DOHH2 (cell line): ENCODE data around the gene KRT37.

Source experiments
- H3F3A ChIP-seq: fragments of 200-600 bp; sonication (generic), shearing (Covaris generic); 2 replicates; pipeline ENCODE4 v1.6.0; 2016; ENCODE audit warnings: antibody characterized with exemption, mild to moderate bottlenecking; ENCODE audit not compliant: control insufficient read depth, insufficient read depth
- H3K27ac ChIP-seq: fragments of 200-600 bp; sonication (generic); 2 replicates; pipeline ENCODE4 v1.5.1; 2014; ENCODE audit warnings: low read depth, mild to moderate bottlenecking, low read length, moderate library complexity
- H3K27me3 ChIP-seq: fragments of 200-600 bp; sonication (generic); 2 replicates; pipeline ENCODE4 v1.6.1; 2014; ENCODE audit warnings: mild to moderate bottlenecking, low read length, mixed read lengths; ENCODE audit not compliant: control insufficient read depth
- H3K36me3 ChIP-seq: fragments of 200-600 bp; sonication (generic); 2 replicates; pipeline ENCODE4 v1.6.1; 2014; ENCODE audit warnings: mild to moderate bottlenecking, low read length, moderate library complexity, mixed read lengths; ENCODE audit not compliant: control insufficient read depth
- H3K4me1 ChIP-seq: fragments of 200-600 bp; sonication (generic); 2 replicates; pipeline ENCODE4 v1.6.1; 2014; ENCODE audit warnings: mild to moderate bottlenecking, low read length, mixed read lengths; ENCODE audit not compliant: control insufficient read depth
- H3K4me2 ChIP-seq: fragments of 200-600 bp; sonication (generic); 2 replicates; pipeline ENCODE4 v1.6.0; 2014; ENCODE audit warnings: mild to moderate bottlenecking, low read length, moderate library complexity
- H3K4me3 ChIP-seq: fragments of 200-600 bp; sonication (generic); 2 replicates; pipeline ENCODE4 v1.5.1; 2014; ENCODE audit warnings: mild to moderate bottlenecking, low read length, mixed read lengths
- H3K79me2 ChIP-seq: fragments of 200-600 bp; sonication (generic); 2 replicates; pipeline ENCODE4 v1.6.1; 2014; ENCODE audit warnings: mild to moderate bottlenecking, low read length, mixed read lengths; ENCODE audit not compliant: control insufficient read depth
- H3K9me2 ChIP-seq: fragments of 200-600 bp; sonication (generic); replicated peaks from 2 replicates; pipeline ENCODE4 v1.6.1; 2014; ENCODE audit warnings: mild to moderate bottlenecking, low read length, mixed read lengths; ENCODE audit not compliant: control insufficient read depth
- H3K9me3 ChIP-seq: fragments of 200-600 bp; sonication (generic); 2 replicates; pipeline ENCODE4 v1.6.1; 2014; ENCODE audit warnings: antibody characterized with exemption, low read length, mixed read lengths; ENCODE audit not compliant: control insufficient read depth, insufficient read depth
- H4K20me1 ChIP-seq: fragments of 200-600 bp; sonication (generic); 2 replicates; pipeline ENCODE4 v1.6.0; 2014; ENCODE audit warnings: low read depth, mild to moderate bottlenecking, antibody characterized with exemption, low read length, moderate library complexity; ENCODE audit not compliant: control insufficient read depth, insufficient read depth
- EZH2phosphoT487 ChIP-seq: fragments of 200-600 bp; sonication (generic); IDR thresholded peaks from 2 replicates; pipeline ENCODE4 v1.6.1; 2017; ENCODE audit warnings: borderline replicate concordance, mild to moderate bottlenecking, antibody characterized with exemption, low read length, moderate library complexity, mixed read lengths
- TF ChIP-seq, protein P1 (sequence below): fragments of 200-600 bp; sonication (generic); IDR thresholded peaks from one replicate; pipeline ENCODE4 v1.5.1; 2014; ENCODE audit warnings: antibody characterized with exemption, mild to moderate bottlenecking, low read depth, low read length; ENCODE audit not compliant: poor library complexity, severe bottlenecking

Gene KRT37

DNA sequence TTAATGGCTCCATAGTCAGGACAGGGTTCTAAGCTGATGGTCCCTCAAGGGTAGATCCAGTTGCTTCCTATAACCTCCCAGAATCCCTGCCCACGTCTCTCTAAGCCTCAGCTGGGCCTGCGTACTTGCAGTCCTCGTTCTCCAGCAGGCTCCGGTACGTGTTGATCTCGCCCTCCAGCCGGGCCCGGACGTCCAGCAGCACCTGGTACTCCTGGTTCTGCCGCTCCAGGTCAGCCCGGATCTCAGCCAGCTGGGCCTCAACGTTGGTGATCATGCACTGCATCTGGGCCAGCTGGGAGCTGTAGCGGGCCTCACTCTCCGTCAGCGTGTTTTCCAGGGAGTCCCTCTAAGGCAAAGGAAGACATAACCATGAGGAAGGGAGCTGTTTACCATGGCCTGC lies 38.3 kb upstream of the KRT37 start:
- Histone ChIP-seq H3K27ac (no peak overlapping the region), H3F3A (no peaks in the 10 kb centered on the region), H3K4me3 (no peak overlapping the region), H3K36me3 (no peaks in the 10 kb centered on the region), H3K4me1 (no peaks in the 10 kb centered on the region), H4K20me1 (no peaks in the 10 kb centered on the region), H3K9me3 (no peaks in the 10 kb centered on the region), H3K27me3 (0 out of 2 replicates have a peak, but pooled peaks cover 3% of the 10 kb centered on the region), H3K4me2 (no peak overlapping the region), H3K9me2 (no peaks in the 10 kb centered on the region), H3K79me2 (no peaks in the 10 kb centered on the region)
- TF ChIP-seq, protein P1, sequence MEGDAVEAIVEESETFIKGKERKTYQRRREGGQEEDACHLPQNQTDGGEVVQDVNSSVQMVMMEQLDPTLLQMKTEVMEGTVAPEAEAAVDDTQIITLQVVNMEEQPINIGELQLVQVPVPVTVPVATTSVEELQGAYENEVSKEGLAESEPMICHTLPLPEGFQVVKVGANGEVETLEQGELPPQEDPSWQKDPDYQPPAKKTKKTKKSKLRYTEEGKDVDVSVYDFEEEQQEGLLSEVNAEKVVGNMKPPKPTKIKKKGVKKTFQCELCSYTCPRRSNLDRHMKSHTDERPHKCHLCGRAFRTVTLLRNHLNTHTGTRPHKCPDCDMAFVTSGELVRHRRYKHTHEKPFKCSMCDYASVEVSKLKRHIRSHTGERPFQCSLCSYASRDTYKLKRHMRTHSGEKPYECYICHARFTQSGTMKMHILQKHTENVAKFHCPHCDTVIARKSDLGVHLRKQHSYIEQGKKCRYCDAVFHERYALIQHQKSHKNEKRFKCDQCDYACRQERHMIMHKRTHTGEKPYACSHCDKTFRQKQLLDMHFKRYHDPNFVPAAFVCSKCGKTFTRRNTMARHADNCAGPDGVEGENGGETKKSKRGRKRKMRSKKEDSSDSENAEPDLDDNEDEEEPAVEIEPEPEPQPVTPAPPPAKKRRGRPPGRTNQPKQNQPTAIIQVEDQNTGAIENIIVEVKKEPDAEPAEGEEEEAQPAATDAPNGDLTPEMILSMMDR = no peak
- no peak for TF ChIP-seq EZH2phosphoT487

GRCh38 chr17:41457676-41458075 lies 33.3 kb upstream of the KRT37 start:
- peaks cover 5% of the 10 kb centered on the region; the same call in 1 of the 2 replicates for H3K27me3 ChIP-seq
- no peaks in the 10 kb centered on the region for H4K20me1 ChIP-seq
- TF ChIP-seq, protein P1 = no peak
- no peak for TF ChIP-seq EZH2phosphoT487
- H3K27ac ChIP-seq = no peak overlapping the region
- no peak overlapping the region for H3K4me3 ChIP-seq
- no peaks in the 10 kb centered on the region for H3K4me1 ChIP-seq
- no peaks in the 10 kb centered on the region for H3F3A ChIP-seq
- no peaks in the 10 kb centered on the region for H3K79me2 ChIP-seq
- H3K9me3 ChIP-seq = no peaks in the 10 kb centered on the region
- no peak overlapping the region for H3K4me2 ChIP-seq
- H3K9me2 ChIP-seq = no peaks in the 10 kb centered on the region
- no peaks in the 10 kb centered on the region for H3K36me3 ChIP-seq

DNA sequence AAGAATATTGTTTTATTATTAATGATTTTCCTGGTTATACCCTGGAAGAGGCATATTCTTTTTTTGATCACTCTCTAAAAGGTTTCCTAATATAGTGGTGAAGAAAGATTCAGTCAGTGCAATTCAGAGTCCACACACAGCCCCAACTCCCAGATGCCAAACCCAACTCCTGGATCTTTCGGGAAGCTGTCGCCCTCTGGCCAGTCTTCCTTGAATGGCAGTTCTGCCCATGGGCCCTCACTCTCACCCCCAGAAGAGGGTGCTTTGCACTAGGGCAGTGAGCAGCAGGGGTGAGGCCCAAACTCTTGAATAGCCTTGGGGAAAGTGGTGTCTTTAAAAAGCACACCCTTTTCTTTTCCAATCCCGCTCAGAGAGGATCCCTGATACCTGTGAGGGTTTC lies 31.8 kb upstream of the KRT37 start:
- H3K4me1 ChIP-seq = no peaks in the 10 kb centered on the region
- H3K9me3 ChIP-seq = no peaks in the 10 kb centered on the region
- H4K20me1 ChIP-seq = no peaks in the 10 kb centered on the region
- H3K4me2 ChIP-seq = no peak overlapping the region
- H3K36me3 ChIP-seq = no peaks in the 10 kb centered on the region
- H3F3A ChIP-seq = no peaks in the 10 kb centered on the region
- H3K4me3 ChIP-seq = no peak overlapping the region
- H3K27me3 ChIP-seq = peaks cover 8% of the 10 kb centered on the region
- H3K27ac ChIP-seq = no peak overlapping the region
- TF ChIP-seq, protein P1 = no peak
- TF ChIP-seq EZH2phosphoT487 = no peak
- H3K9me2 ChIP-seq = no peaks in the 10 kb centered on the region
- H3K79me2 ChIP-seq = no peaks in the 10 kb centered on the region

DNA sequence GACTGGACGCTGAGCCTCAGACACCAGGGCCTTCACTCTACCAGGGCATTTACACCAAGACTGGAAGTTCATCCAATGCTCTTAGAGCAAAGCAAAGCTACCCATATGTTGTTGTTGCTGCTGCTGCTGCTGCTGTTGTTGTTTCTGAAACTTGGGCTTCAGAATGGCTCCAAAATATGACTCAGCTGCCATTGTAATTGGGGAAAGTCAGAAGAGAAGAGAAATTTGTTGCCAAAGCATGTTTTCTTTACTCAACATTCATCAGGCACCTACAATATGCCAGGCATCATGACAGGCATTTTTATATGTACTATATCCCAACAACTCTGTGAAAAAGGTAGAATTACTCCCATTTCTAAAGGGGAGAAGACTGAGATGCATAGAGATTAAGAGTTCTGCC lies 30.9 kb upstream of the KRT37 start:
- no peak overlapping the region for H3K27ac ChIP-seq
- no peaks in the 10 kb centered on the region for H3K4me1 ChIP-seq

More for the DNA sequence above, 30.9 kb upstream of the KRT37 start:
- H3K4me2 ChIP-seq = no peak overlapping the region
- no peak overlapping the region for H3K4me3 ChIP-seq
- no peaks in the 10 kb centered on the region for H3F3A ChIP-seq
- H3K9me2 ChIP-seq = no peaks in the 10 kb centered on the region
- no peaks in the 10 kb centered on the region for H3K9me3 ChIP-seq
- no peaks in the 10 kb centered on the region for H3K36me3 ChIP-seq
- no peaks in the 10 kb centered on the region for H3K79me2 ChIP-seq
- H3K27me3 ChIP-seq = peaks cover 8% of the 10 kb centered on the region
- no peak for TF ChIP-seq EZH2phosphoT487
- TF ChIP-seq, protein P1 = no peak
- no peaks in the 10 kb centered on the region for H4K20me1 ChIP-seq
